T-helper 2 cell treated with Interferon-gamma antibody and Interleukin-4, amounts not matched to agents 5 μg/mL and 100 μg/mL, for 36 hours (primary cell): ENCODE measurements around the gene PLA2G6.
A peak's percentile ranks its signal among the peaks of the same experiment; 100 is the strongest.

ENCODE experiments used
- DNase-seq: peaks from one replicate; pipeline ENCODE4 v3.0.0; 2021; ENCODE audit warnings: low spot score
- H3K27ac Mint-ChIP-seq: one replicate; pipeline ENCODE4 v1.8.0; 2021; ENCODE audit warnings: mild to moderate bottlenecking, mixed read lengths
- H3K27me3 Mint-ChIP-seq: one replicate; pipeline ENCODE4 v1.8.0; 2021; ENCODE audit warnings: low read depth, mixed read lengths
- H3K36me3 Mint-ChIP-seq: one replicate; pipeline ENCODE4 v1.8.0; 2021; ENCODE audit warnings: low read depth, mixed read lengths
- H3K4me1 Mint-ChIP-seq: one replicate; pipeline ENCODE4 v1.8.0; 2021; ENCODE audit warnings: low read depth, mixed read lengths
- H3K4me3 Mint-ChIP-seq: one replicate; pipeline ENCODE4 v1.8.0; 2022; ENCODE audit warnings: mild to moderate bottlenecking, moderate library complexity, mixed read lengths
- H3K9me3 Mint-ChIP-seq: one replicate; pipeline ENCODE4 v1.8.0; 2021; ENCODE audit warnings: mixed read lengths

The PLA2G6 gene

GRCh38 chr22:38220653-38221386 lies 39.2 kb upstream of the PLA2G6 start:
- H3K27ac Mint-ChIP-seq = no peak overlapping the region
- H3K4me3 Mint-ChIP-seq = no peak overlapping the region

GRCh38 chr22:38220163-38220562 lies 38.5 kb upstream of the PLA2G6 start:
- H3K36me3 Mint-ChIP-seq = no peaks in the 10 kb centered on the region
- H3K27me3 Mint-ChIP-seq = no peaks in the 10 kb centered on the region
- DNase-seq = no peak
- H3K27ac Mint-ChIP-seq = no peak overlapping the region
- no peak overlapping the region for H3K4me3 Mint-ChIP-seq
- H3K4me1 Mint-ChIP-seq = peaks cover 11% of the 10 kb centered on the region
- H3K9me3 Mint-ChIP-seq = no peaks in the 10 kb centered on the region

More at GRCh38 chr22:38220653-38221386, 39.2 kb upstream of the PLA2G6 start:
- Mint-ChIP-seq H3K4me1 (peaks cover 11% of the 10 kb centered on the region), H3K36me3 (peaks cover 2% of the 10 kb centered on the region), H3K9me3 (no peaks in the 10 kb centered on the region), H3K27me3 (no peaks in the 10 kb centered on the region)
- DNase-seq = no peak

- Mint-ChIP-seq H3K27ac (peak overlapping the region; percentile 31), H3K36me3 (no peaks in the 10 kb centered on the region), H3K27me3 (no peaks in the 10 kb centered on the region), H3K4me3 (no peak overlapping the region), H3K4me1 (peaks cover 15% of the 10 kb centered on the region), H3K9me3 (no peaks in the 10 kb centered on the region)
- no peak for DNase-seq
Observed at GRCh38 chr22:38219632-38220031, 38.0 kb upstream of the PLA2G6 start.

GRCh38 chr22:38218661-38219622 lies 37.3 kb upstream of the PLA2G6 start:
- no peak overlapping the region for H3K4me3 Mint-ChIP-seq
- H3K36me3 Mint-ChIP-seq = no peaks in the 10 kb centered on the region

GRCh38 chr22:38215156-38216038 lies 33.8 kb upstream of the PLA2G6 start:
- peak overlapping the region; percentile 49 for H3K27ac Mint-ChIP-seq
- H3K4me3 Mint-ChIP-seq = no peak overlapping the region
- H3K4me1 Mint-ChIP-seq = peaks cover 16% of the 10 kb centered on the region
- H3K9me3 Mint-ChIP-seq = no peaks in the 10 kb centered on the region
- peaks cover 1% of the 10 kb centered on the region for H3K36me3 Mint-ChIP-seq
- no peaks in the 10 kb centered on the region for H3K27me3 Mint-ChIP-seq
- DNase-seq = no peak

More at GRCh38 chr22:38218661-38219622, 37.3 kb upstream of the PLA2G6 start:
- peak; percentile 24 for DNase-seq
- H3K4me1 Mint-ChIP-seq = peaks cover 16% of the 10 kb centered on the region
- peak overlapping the region; percentile 31 for H3K27ac Mint-ChIP-seq
- H3K27me3 Mint-ChIP-seq = no peaks in the 10 kb centered on the region
- no peaks in the 10 kb centered on the region for H3K9me3 Mint-ChIP-seq

- Mint-ChIP-seq H3K27ac (no peak overlapping the region), H3K4me3 (no peak overlapping the region)
- DNase-seq = peak; percentile 48
Observed at GRCh38 chr22:38214302-38215056, 32.8 kb upstream of the PLA2G6 start.

GRCh38 chr22:38213990-38214301 lies 32.3 kb upstream of the PLA2G6 start:
- peaks cover 1% of the 10 kb centered on the region for H3K36me3 Mint-ChIP-seq
- no peaks in the 10 kb centered on the region for H3K27me3 Mint-ChIP-seq
- no peak for DNase-seq
- no peak overlapping the region for H3K27ac Mint-ChIP-seq
- no peaks in the 10 kb centered on the region for H3K9me3 Mint-ChIP-seq
- no peak overlapping the region for H3K4me3 Mint-ChIP-seq
- peaks cover 11% of the 10 kb centered on the region for H3K4me1 Mint-ChIP-seq

More at GRCh38 chr22:38214302-38215056, 32.8 kb upstream of the PLA2G6 start:
- H3K36me3 Mint-ChIP-seq = peaks cover 1% of the 10 kb centered on the region
- no peaks in the 10 kb centered on the region for H3K9me3 Mint-ChIP-seq
- H3K4me1 Mint-ChIP-seq = peaks cover 16% of the 10 kb centered on the region
- no peaks in the 10 kb centered on the region for H3K27me3 Mint-ChIP-seq

- DNase-seq = no peak
- H3K27me3 Mint-ChIP-seq = no peaks in the 10 kb centered on the region
- H3K27ac Mint-ChIP-seq = peak overlapping the region; percentile 20
- peaks cover 1% of the 10 kb centered on the region for H3K36me3 Mint-ChIP-seq
- H3K4me3 Mint-ChIP-seq = no peak overlapping the region
- H3K4me1 Mint-ChIP-seq = peaks cover 11% of the 10 kb centered on the region
- no peaks in the 10 kb centered on the region for H3K9me3 Mint-ChIP-seq
Observed at GRCh38 chr22:38213319-38213989, 31.8 kb upstream of the PLA2G6 start.

- Mint-ChIP-seq H3K36me3 (peaks cover 1% of the 10 kb centered on the region), H3K27me3 (no peaks in the 10 kb centered on the region), H3K9me3 (no peaks in the 10 kb centered on the region), H3K27ac (no peak overlapping the region), H3K4me3 (no peak overlapping the region), H3K4me1 (peaks cover 7% of the 10 kb centered on the region)
- DNase-seq = no peak
Observed at GRCh38 chr22:38212442-38212841, 30.8 kb upstream of the PLA2G6 start.

GRCh38 chr22:38211556-38211955 lies 29.9 kb upstream of the PLA2G6 start:
- Mint-ChIP-seq H3K27me3 (no peaks in the 10 kb centered on the region), H3K4me1 (peaks cover 7% of the 10 kb centered on the region), H3K4me3 (no peak overlapping the region), H3K27ac (no peak overlapping the region), H3K9me3 (no peaks in the 10 kb centered on the region), H3K36me3 (peaks cover 1% of the 10 kb centered on the region)
- no peak for DNase-seq

- Mint-ChIP-seq H3K4me1 (peaks cover 16% of the 10 kb centered on the region), H3K9me3 (no peaks in the 10 kb centered on the region), H3K27ac (no peak overlapping the region), H3K36me3 (peaks cover 1% of the 10 kb centered on the region), H3K4me3 (no peak overlapping the region), H3K27me3 (no peaks in the 10 kb centered on the region)
- DNase-seq = no peak
Observed at GRCh38 chr22:38208551-38208968, 26.9 kb upstream of the PLA2G6 start.

- H3K27me3 Mint-ChIP-seq = no peaks in the 10 kb centered on the region
- no peak for DNase-seq
- H3K27ac Mint-ChIP-seq = no peak overlapping the region
- no peak overlapping the region for H3K4me3 Mint-ChIP-seq
- H3K9me3 Mint-ChIP-seq = no peaks in the 10 kb centered on the region
- peaks cover 17% of the 10 kb centered on the region for H3K4me1 Mint-ChIP-seq
- peaks cover 1% of the 10 kb centered on the region for H3K36me3 Mint-ChIP-seq
Observed at GRCh38 chr22:38207898-38208432, 26.3 kb upstream of the PLA2G6 start.
